Endothelial cell of umbilical vein (primary cell): ENCODE data around the gene GPRASP2. TPM values are rescaled to one million over a fixed set of nuclear protein-coding genes. Genes with fewer than 3 reads are reported as not detected.

ENCODE experiments used
- BruUV-seq: library from RNA; stranded (reverse); fragments of 400-500 nt; replicated peaks from 2 replicates; lab custom pipeline; 2021; lab: Mats Ljungman, UMichigan
- CTCF ChIA-PET: fragments of 300-600, 350-600 bp; sonication (Branson Sonifier 250); formaldehyde crosslinking; loops from one replicate; lab custom pipeline; 2021; ENCODE audit warnings: antibody characterized with exemption, inconsistent platforms; lab: Charles Lee
- POLR2A ChIA-PET: fragments of 300-600, 350-600 bp; sonication (Branson Sonifier 250); formaldehyde crosslinking; loops from one replicate; lab custom pipeline; 2021; ENCODE audit warnings: antibody characterized with exemption, inconsistent platforms; lab: Charles Lee
- DNase-seq: peaks from one replicate; pipeline ENCODE4 v3.0.0-alpha.2; 2011; ENCODE audit warnings: low read depth, low spot score
- FAIRE-seq: peaks from 2 replicates; lab custom pipeline; 2011; peaks lifted over from hg19 to GRCh38; lab: Jason Lieb, UNC
- H2AFZ ChIP-seq: 2 replicates; pipeline ENCODE4 v1.6.0; 2012; ENCODE audit warnings: low read depth, low read length, control low read depth, inconsistent platforms
- H3K27ac ChIP-seq: 2 replicates; pipeline ENCODE4 v1.5.1; 2011; ENCODE audit warnings: low read depth, mild to moderate bottlenecking, control low read depth, low read length, moderate library complexity; ENCODE audit not compliant: insufficient read depth
- H3K27me3 ChIP-seq, 2 experiments: 2 replicates each; pipeline versions ENCODE4 v1.6.0 to v1.6.1; 2011; ENCODE audit warnings: low read length in 2 of 2, mixed read lengths in 1 of 2; ENCODE audit not compliant: control insufficient read depth in 2 of 2, insufficient read depth in 2 of 2
- H3K36me3 ChIP-seq, 2 experiments: 2 replicates in 1 of 2; 3 replicates in 1 of 2; pipeline ENCODE4 v1.5.1; 2011; ENCODE audit warnings: low read length in 2 of 2, mild to moderate bottlenecking in 1 of 2, moderate library complexity in 1 of 2; ENCODE audit not compliant: control insufficient read depth in 2 of 2, insufficient read depth in 2 of 2; ENCODE audit errors: extremely low read depth in 1 of 2
- H3K4me1 ChIP-seq: 3 replicates; pipeline ENCODE4 v1.5.1; 2011; ENCODE audit warnings: mild to moderate bottlenecking, low read length; ENCODE audit not compliant: control insufficient read depth, insufficient read depth; ENCODE audit errors: extremely low read depth
- H3K4me2 ChIP-seq: 2 replicates; pipeline ENCODE4 v1.6.1; 2011; ENCODE audit warnings: low read length, control low read depth, mixed read lengths; ENCODE audit not compliant: insufficient read depth
- H3K4me3 ChIP-seq, 3 experiments: fragments of 200-600 bp in 1 of 3; sonication (generic), shearing (Covaris generic) in 1 of 3; replicated peaks in 1 of 3; 2 replicates each; pipeline ENCODE4 v1.5.1; 2011 to 2016; ENCODE audit warnings: control low read depth in 3 of 3, low read length in 3 of 3, mild to moderate bottlenecking in 2 of 3, inconsistent platforms in 1 of 3, low read depth in 1 of 3, moderate library complexity in 1 of 3; ENCODE audit not compliant: insufficient read depth in 1 of 3
- H3K79me2 ChIP-seq: 2 replicates; pipeline ENCODE4 v1.6.0; 2012; ENCODE audit warnings: low read length, inconsistent platforms; ENCODE audit not compliant: control insufficient read depth, insufficient read depth
- H3K9ac ChIP-seq: replicated peaks from 2 replicates; pipeline ENCODE3; 2011; ENCODE audit warnings: low read length, control low read depth; ENCODE audit not compliant: insufficient read depth; ENCODE audit errors: extremely low read depth
- H3K9me1 ChIP-seq: replicated peaks from 3 replicates; pipeline ENCODE4 v1.6.0; 2011; ENCODE audit warnings: mild to moderate bottlenecking, low read length; ENCODE audit not compliant: control insufficient read depth, insufficient read depth; ENCODE audit errors: extremely low read depth
- H3K9me3 ChIP-seq: replicated peaks from 2 replicates; pipeline ENCODE4 v1.5.1; 2012; ENCODE audit warnings: low read length, inconsistent platforms; ENCODE audit not compliant: control insufficient read depth, insufficient read depth
- H4K20me1 ChIP-seq: replicated peaks from 2 replicates; pipeline ENCODE3; 2011; ENCODE audit warnings: mild to moderate bottlenecking, low read length; ENCODE audit not compliant: control insufficient read depth, insufficient read depth; ENCODE audit errors: extremely low read depth
- CTCF ChIP-seq, 2 donors: IDR thresholded peaks; 1 replicate in 1 of 2; 2 replicates in 1 of 2; pipeline ENCODE4 v1.5.1; 2011; ENCODE audit warnings: low read length in 2 of 2, mild to moderate bottlenecking in 2 of 2, moderate library complexity in 2 of 2, control low read depth in 1 of 2, inconsistent platforms in 1 of 2, low read depth in 1 of 2; ENCODE audit not compliant: insufficient read depth in 1 of 2; ENCODE audit errors: extremely low read depth in 1 of 2
- EZH2 ChIP-seq: IDR thresholded peaks from 2 replicates; pipeline ENCODE4 v1.6.1; 2012; ENCODE audit warnings: borderline replicate concordance, low read depth, mild to moderate bottlenecking, moderate library complexity, low read length, inconsistent platforms; ENCODE audit not compliant: severe bottlenecking
- FOS ChIP-seq: IDR thresholded peaks from 2 replicates; pipeline ENCODE4 v1.6.1; 2011; ENCODE audit warnings: mild to moderate bottlenecking, low read length, moderate library complexity, borderline replicate concordance; ENCODE audit not compliant: insufficient read depth
- GATA2 ChIP-seq: IDR thresholded peaks from 2 replicates; pipeline ENCODE4 v1.7.0; 2011; ENCODE audit warnings: low read depth, mild to moderate bottlenecking, moderate library complexity, mixed read lengths, low read length; ENCODE audit not compliant: insufficient read length, insufficient read depth
- JUN ChIP-seq: IDR thresholded peaks from 2 replicates; pipeline ENCODE4 v1.6.1; 2011; ENCODE audit warnings: borderline replicate concordance, low read depth; ENCODE audit not compliant: insufficient read length, insufficient read depth
- MAX ChIP-seq: IDR thresholded peaks from 2 replicates; pipeline ENCODE4 v1.6.1; 2011; ENCODE audit not compliant: insufficient read depth, insufficient read length
- MYC ChIP-seq: IDR thresholded peaks from one replicate; pipeline ENCODE4 v1.6.1; 2011; ENCODE audit warnings: mild to moderate bottlenecking, low read depth, low read length
- POLR2A ChIP-seq: IDR thresholded peaks from 2 replicates; pipeline ENCODE4 v1.6.1; 2012; ENCODE audit warnings: low read depth, mild to moderate bottlenecking, control low read depth, low read length
- POLR2AphosphoS5 ChIP-seq: IDR thresholded peaks from 2 replicates; pipeline ENCODE4 v1.6.1; 2012; ENCODE audit warnings: low read depth, mild to moderate bottlenecking, control low read depth, low read length, moderate library complexity; ENCODE audit not compliant: insufficient read depth
- dilution Hi-C: fragments of 300-500 bp; cut with MboI; formaldehyde crosslinking; loops from one replicate; pipeline ENCODE4 v1.15.0; 2019; ENCODE audit warnings: low sequenced_read_pairs; ENCODE audit not compliant: extremely low pct_ligation_motif_present
- intact Hi-C: fragments of 100-400 bp; cut with micrococcal nuclease; formaldehyde crosslinking; loops from one replicate; pipeline ENCODE4 v1.10.0; 2022
- polyA plus RNA-seq, 4 experiments: library from polyadenylated mRNA; depleted of rRNA in 3 of 4; stranded (reverse) in 3 of 4; unstranded in 1 of 4; fragments of >200 nt; gene quantifications; 2 replicates each; pipeline versions ENCODE4 v1.2.1 to v1.2.3, GENCODE V29; 2011 to 2012; ENCODE audit warnings: missing spikeins in 1 of 4
- total RNA-seq: library from RNA; stranded (reverse); gene quantifications from 2 replicates; pipeline ENCODE4 v1.2.3, GENCODE V29; 2021

The GPRASP2 gene
- total and polyA plus RNA-seq, 2 donors (not counting 3 experiments of a cell fraction or from before 2014, with no cell fraction given) = 4.9 to 6.5 TPM

DNA sequence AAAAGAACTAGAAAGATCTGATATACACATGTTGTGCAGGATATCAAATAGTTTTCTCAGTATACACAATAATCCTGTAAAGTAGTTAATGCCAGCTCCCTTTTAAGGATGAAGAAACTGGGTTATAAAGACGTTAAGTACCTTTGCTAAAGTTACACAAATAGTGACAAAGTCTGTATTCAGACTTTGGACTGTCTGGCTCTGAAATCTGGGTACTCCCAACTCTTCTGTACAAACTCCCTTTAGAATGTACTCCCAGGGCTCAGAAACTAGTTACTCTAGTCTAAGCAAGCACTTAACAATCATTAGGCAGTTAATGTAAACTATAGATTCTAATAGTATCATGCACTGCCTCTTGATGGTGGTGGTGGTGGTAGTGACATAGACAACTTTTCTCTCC is 15.5 kb downstream of the GPRASP2 start:
- no TSS peak for BruUV-seq
- no peaks in the 10 kb centered on the region for H4K20me1 ChIP-seq
- CTCF ChIA-PET = no interaction called here

GRCh38 chrX:102728646-102729045 is 16.4 kb downstream of the GPRASP2 start:
- Histone ChIP-seq H4K20me1 (no peaks in the 10 kb centered on the region), H3K9me3 (no peaks in the 10 kb centered on the region), H3K79me2 (no peaks in the 10 kb centered on the region), H3K4me2 (no peak overlapping the region), H2AFZ (no peak overlapping the region), H3K4me3 (no peak overlapping the region), H3K27ac (no peak overlapping the region), H3K4me1 (peaks cover 25% of the 10 kb centered on the region), H3K9ac (no peak overlapping the region), H3K9me1 (no peaks in the 10 kb centered on the region), H3K36me3 (no peaks in the 10 kb centered on the region), H3K27me3 (no peaks in the 10 kb centered on the region)
- no TSS peak for BruUV-seq
- intact Hi-C loops (no loop called here), dilution Hi-C loops (no loop called here)
- no peak for DNase-seq
- POLR2A ChIA-PET = no interaction called here
- TF ChIP-seq JUN (no peak), POLR2AphosphoS5 (no peak), GATA2 (no peak), EZH2 (no peak), FOS (no peak), MAX (no peak), MYC (no peak), POLR2A (no peak), CTCF (IDR thresholded peaks at IDR 0.05; ENCODE audit: extremely low read depth in 1 of 2, insufficient read depth in 1 of 2, low read depth in 1 of 2, low read length in 2 of 2) (no peak)
- FAIRE-seq = no peak
- CTCF ChIA-PET = no interaction called here

More for the DNA sequence above, 15.5 kb downstream of the GPRASP2 start:
- no peaks in the 10 kb centered on the region for H3K27me3 ChIP-seq
- TF ChIP-seq POLR2AphosphoS5 (no peak), MAX (no peak), MYC (no peak), EZH2 (no peak), FOS (no peak), POLR2A (no peak)
- no peaks in the 10 kb centered on the region for H3K79me2 ChIP-seq
- POLR2A ChIA-PET = no interaction called here
- H3K27ac ChIP-seq = no peak overlapping the region
- no peaks in the 10 kb centered on the region for H3K9me1 ChIP-seq
- dilution Hi-C loops (no loop called here), intact Hi-C loops (loop anchor here (1.0 kb wide), 1 partner anchor 36 kb away; no protein-coding TSS in a partner anchor)
- H3K9ac ChIP-seq = no peak overlapping the region
- H3K4me3 ChIP-seq = no peak overlapping the region
- FAIRE-seq (no peak), DNase-seq (no peak)
- no peaks in the 10 kb centered on the region for H3K9me3 ChIP-seq
- H3K4me2 ChIP-seq = no peak overlapping the region
- H2AFZ ChIP-seq = no peak overlapping the region
- no peaks in the 10 kb centered on the region for H3K36me3 ChIP-seq
- H3K4me1 ChIP-seq = peaks cover 27% of the 10 kb centered on the region
